Endometrium (tissue), 2 donors: ENCODE results near the gene CARHSP1.
"Not testable (repeated sequence)": the region's sequence is repeated elsewhere in the genome, so short reads cannot be mapped to it uniquely, and the experiment has no call there.

ENCODE experiments used
- FAIRE-seq: peaks from 2 replicates; lab custom pipeline; 2012; peaks lifted over from hg19 to GRCh38; lab: Jason Lieb, UNC
- donor health status: control.
- donor health status: control.

The CARHSP1 gene

GRCh38 chr16:8854298-8854948, 14.4 kb downstream of the CARHSP1 start:
- no peak for FAIRE-seq

GRCh38 chr16:8853611-8854010, 15.2 kb downstream of the CARHSP1 start:
- no peak for FAIRE-seq

GRCh38 chr16:8853150-8853549, 15.7 kb downstream of the CARHSP1 start:
- FAIRE-seq: no peak

- no peak for FAIRE-seq
These were observed 16.3 kb downstream of the CARHSP1 start for GRCh38 chr16:8852534-8852933.

- no peak for FAIRE-seq
These were observed 16.9 kb downstream of the CARHSP1 start for GRCh38 chr16:8851761-8852403.

GRCh38 chr16:8850279-8850885, 18.4 kb downstream of the CARHSP1 start:
- no peak for FAIRE-seq

GRCh38 chr16:8849411-8850011, 19.3 kb downstream of the CARHSP1 start:
- FAIRE-seq: no peak

- FAIRE-seq: no peak
These were observed 19.8 kb downstream of the CARHSP1 start for GRCh38 chr16:8848939-8849391.

- FAIRE-seq: no peak
These were observed 20.4 kb downstream of the CARHSP1 start for GRCh38 chr16:8848231-8848938.

- no peak for FAIRE-seq
These were observed 21.2 kb downstream of the CARHSP1 start for GRCh38 chr16:8847623-8848022.

GRCh38 chr16:8847145-8847544, 21.7 kb downstream of the CARHSP1 start:
- no peak for FAIRE-seq

- FAIRE-seq: no peak
These were observed 22.3 kb downstream of the CARHSP1 start for GRCh38 chr16:8846401-8846932.

GRCh38 chr16:8845699-8846298, 23.0 kb downstream of the CARHSP1 start:
- FAIRE-seq: no peak

- not testable (repeated sequence) for FAIRE-seq
These were observed 25.5 kb downstream of the CARHSP1 start for GRCh38 chr16:8843296-8843695.

GRCh38 chr16:8842016-8842415, 26.8 kb downstream of the CARHSP1 start:
- FAIRE-seq: not testable (repeated sequence)

GRCh38 chr16:8837594-8837993, 31.2 kb downstream of the CARHSP1 start:
- not testable (repeated sequence) for FAIRE-seq

GRCh38 chr16:8836797-8837196, 32.0 kb downstream of the CARHSP1 start:
- not testable (repeated sequence) for FAIRE-seq

GRCh38 chr16:8832717-8833105, 36.1 kb downstream of the CARHSP1 start:
- FAIRE-seq: no peak

GRCh38 chr16:8831871-8832716, 36.7 kb downstream of the CARHSP1 start:
- no peak for FAIRE-seq

GRCh38 chr16:8831450-8831849, 37.4 kb downstream of the CARHSP1 start:
- FAIRE-seq: no peak
